ENCODE results near the gene MEOX2. TPM values are rescaled to one million over a fixed set of nuclear protein-coding genes. Genes with fewer than 3 reads are reported as not detected.

The MEOX2 gene
- total and polyA plus RNA-seq, 2 experiments from 2014 or later: not detected

- Histone ChIP-seq H3K4me3 (no peak overlapping the region), H3K4me2 (ENCODE audit: unreplicated experiment) (no peak overlapping the region), H3K36me3 (ENCODE audit: low read depth) (no peaks in the 10 kb centered on the region), H3K9me2 (ENCODE audit: insufficient read depth) (no peaks in the 10 kb centered on the region), H3K79me2 (ENCODE audit: insufficient read depth) (no peaks in the 10 kb centered on the region), H3K4me1 (ENCODE audit: insufficient read depth) (peaks cover 4% of the 10 kb centered on the region; the same call in 1 of the 2 replicates), H3F3A (ENCODE audit: insufficient read depth) (no peaks in the 10 kb centered on the region), H3K9me3 (ENCODE audit: low read depth) (no peaks in the 10 kb centered on the region), H3K9ac (no peak overlapping the region), H2AFZ (no peak overlapping the region), H3K27ac (no peak overlapping the region), H4K20me1 (ENCODE audit: insufficient read depth) (no peaks in the 10 kb centered on the region), H3K27me3 (replicated peaks; ENCODE audit: insufficient read depth) (peaks cover 80% of the 10 kb centered on the region)
- in situ Hi-C loops (cut with MboI): no loop called here
- no peak for TF ChIP-seq EZH2phosphoT487 (IDR thresholded peaks at IDR 0.05; ENCODE audit: insufficient read depth, low read depth)
- peak; percentile 51 for TF ChIP-seq EZH2 (IDR thresholded peaks at IDR 0.05; ENCODE audit: insufficient read depth, poor library complexity, severe bottlenecking)
- peak; percentile 0 for DNase-seq
- WGBS, 2 experiments (ENCODE audit: low coverage in 1 of 2, low lambda C conversion rate in 2 of 2, missing lambda C conversion rate in 2 of 2): 27 to 34% methylated on average over 8 of the region's 8 CpGs
Observed at GRCh38 chr7:15684111-15684800, 2.2 kb downstream of the MEOX2 start.

GRCh38 chr7:15682751-15683245 lies 3.7 kb downstream of the MEOX2 start:
- no peak overlapping the region for H3K4me3 ChIP-seq

GRCh38 chr7:15682111-15682510 lies 4.4 kb downstream of the MEOX2 start:
- Histone ChIP-seq H3K9me3 (ENCODE audit: low read depth) (no peaks in the 10 kb centered on the region), H3K36me3 (ENCODE audit: low read depth) (no peaks in the 10 kb centered on the region), H3K9ac (no peak overlapping the region), H3K27me3 (replicated peaks; ENCODE audit: insufficient read depth) (peaks cover 59% of the 10 kb centered on the region), H3K4me2 (ENCODE audit: unreplicated experiment) (no peak overlapping the region), H3K79me2 (ENCODE audit: insufficient read depth) (no peaks in the 10 kb centered on the region), H2AFZ (no peak overlapping the region), H3K4me1 (ENCODE audit: insufficient read depth) (peaks cover 4% of the 10 kb centered on the region; the same call in 1 of the 2 replicates), H3K27ac (no peak overlapping the region), H3F3A (ENCODE audit: insufficient read depth) (no peaks in the 10 kb centered on the region), H3K4me3 (no peak overlapping the region), H4K20me1 (ENCODE audit: insufficient read depth) (no peaks in the 10 kb centered on the region), H3K9me2 (ENCODE audit: insufficient read depth) (no peaks in the 10 kb centered on the region)
- no peak for TF ChIP-seq EZH2 (IDR thresholded peaks at IDR 0.05; ENCODE audit: insufficient read depth, poor library complexity, severe bottlenecking)
- TF ChIP-seq EZH2phosphoT487 (IDR thresholded peaks at IDR 0.05; ENCODE audit: insufficient read depth, low read depth): no peak
- no peak for DNase-seq
- in situ Hi-C loops (cut with MboI): no loop called here

More at GRCh38 chr7:15682751-15683245, 3.7 kb downstream of the MEOX2 start:
- no peaks in the 10 kb centered on the region for H3K9me3 ChIP-seq (ENCODE audit: low read depth)
- no peaks in the 10 kb centered on the region for H4K20me1 ChIP-seq (ENCODE audit: insufficient read depth)
- no peak for TF ChIP-seq EZH2phosphoT487 (IDR thresholded peaks at IDR 0.05; ENCODE audit: insufficient read depth, low read depth)
- TF ChIP-seq EZH2 (IDR thresholded peaks at IDR 0.05; ENCODE audit: insufficient read depth, poor library complexity, severe bottlenecking): no peak
- H3K4me2 ChIP-seq (ENCODE audit: unreplicated experiment): no peak overlapping the region
- 35 to 36% methylated on average over 5 of the region's 5 CpGs for WGBS, 2 experiments (ENCODE audit: low coverage in 1 of 2, low lambda C conversion rate in 2 of 2, missing lambda C conversion rate in 2 of 2)
- no peaks in the 10 kb centered on the region for H3K79me2 ChIP-seq (ENCODE audit: insufficient read depth)
- no peaks in the 10 kb centered on the region for H3F3A ChIP-seq (ENCODE audit: insufficient read depth)
- no peak overlapping the region for H3K9ac ChIP-seq
- in situ Hi-C loops (cut with MboI): no loop called here
- DNase-seq: no peak
- peaks cover 4% of the 10 kb centered on the region; the same call in 1 of the 2 replicates for H3K4me1 ChIP-seq (ENCODE audit: insufficient read depth)
- H3K36me3 ChIP-seq (ENCODE audit: low read depth): no peaks in the 10 kb centered on the region
- peaks cover 66% of the 10 kb centered on the region for H3K27me3 ChIP-seq (replicated peaks; ENCODE audit: insufficient read depth)
- H3K9me2 ChIP-seq (ENCODE audit: insufficient read depth): no peaks in the 10 kb centered on the region
- no peak overlapping the region for H2AFZ ChIP-seq
- no peak overlapping the region for H3K27ac ChIP-seq

- Histone ChIP-seq H3K9me3 (ENCODE audit: low read depth) (no peaks in the 10 kb centered on the region), H4K20me1 (ENCODE audit: insufficient read depth) (no peaks in the 10 kb centered on the region), H3K9me2 (ENCODE audit: insufficient read depth) (no peaks in the 10 kb centered on the region), H3K4me3 (no peak overlapping the region), H3K27ac (no peak overlapping the region), H2AFZ (no peak overlapping the region), H3K4me1 (ENCODE audit: insufficient read depth) (peaks cover 4% of the 10 kb centered on the region; the same call in 1 of the 2 replicates), H3F3A (ENCODE audit: insufficient read depth) (no peaks in the 10 kb centered on the region), H3K4me2 (ENCODE audit: unreplicated experiment) (no peak overlapping the region), H3K36me3 (ENCODE audit: low read depth) (no peaks in the 10 kb centered on the region), H3K9ac (no peak overlapping the region), H3K79me2 (ENCODE audit: insufficient read depth) (no peaks in the 10 kb centered on the region), H3K27me3 (replicated peaks; ENCODE audit: insufficient read depth) (peaks cover 54% of the 10 kb centered on the region)
- no peak for TF ChIP-seq EZH2 (IDR thresholded peaks at IDR 0.05; ENCODE audit: insufficient read depth, poor library complexity, severe bottlenecking)
- TF ChIP-seq EZH2phosphoT487 (IDR thresholded peaks at IDR 0.05; ENCODE audit: insufficient read depth, low read depth): no peak
- in situ Hi-C loops (cut with MboI): no loop called here
- 53 to 54% methylated on average over 2 of the region's 2 CpGs for WGBS, 2 experiments (ENCODE audit: low coverage in 1 of 2, low lambda C conversion rate in 2 of 2, missing lambda C conversion rate in 2 of 2)
- no peak for DNase-seq
Observed at GRCh38 chr7:15681631-15682030, 4.9 kb downstream of the MEOX2 start.
